Astrocyte of the cerebellum (primary cell): ENCODE measurements around the gene FSTL4.

Source experiments
- DNase-seq: peaks from one replicate; pipeline ENCODE4 v3.0.0-alpha.2; 2011; ENCODE audit warnings: low read depth
- H3K4me3 ChIP-seq: 2 replicates; pipeline ENCODE4 v1.5.1; 2011; ENCODE audit warnings: mild to moderate bottlenecking, low read depth, low read length, moderate library complexity
- in situ Hi-C: cut with HindIII; loops from 2 replicates; pipeline ENCODE4 v1.10.0; 2017; ENCODE audit warnings: low sequenced_read_pairs
- TF ChIP-seq, protein P1 (sequence below): IDR thresholded peaks from 2 replicates; pipeline ENCODE4 v1.5.1; 2012; ENCODE audit warnings: low read length, low read depth, moderate library complexity, mild to moderate bottlenecking; ENCODE audit errors: missing control alignments

Gene FSTL4

GRCh38 chr5:133613184-133613583, 843 bp upstream of the FSTL4 start:
- in situ Hi-C loops, result no loop called here
- TF ChIP-seq, protein P1, sequence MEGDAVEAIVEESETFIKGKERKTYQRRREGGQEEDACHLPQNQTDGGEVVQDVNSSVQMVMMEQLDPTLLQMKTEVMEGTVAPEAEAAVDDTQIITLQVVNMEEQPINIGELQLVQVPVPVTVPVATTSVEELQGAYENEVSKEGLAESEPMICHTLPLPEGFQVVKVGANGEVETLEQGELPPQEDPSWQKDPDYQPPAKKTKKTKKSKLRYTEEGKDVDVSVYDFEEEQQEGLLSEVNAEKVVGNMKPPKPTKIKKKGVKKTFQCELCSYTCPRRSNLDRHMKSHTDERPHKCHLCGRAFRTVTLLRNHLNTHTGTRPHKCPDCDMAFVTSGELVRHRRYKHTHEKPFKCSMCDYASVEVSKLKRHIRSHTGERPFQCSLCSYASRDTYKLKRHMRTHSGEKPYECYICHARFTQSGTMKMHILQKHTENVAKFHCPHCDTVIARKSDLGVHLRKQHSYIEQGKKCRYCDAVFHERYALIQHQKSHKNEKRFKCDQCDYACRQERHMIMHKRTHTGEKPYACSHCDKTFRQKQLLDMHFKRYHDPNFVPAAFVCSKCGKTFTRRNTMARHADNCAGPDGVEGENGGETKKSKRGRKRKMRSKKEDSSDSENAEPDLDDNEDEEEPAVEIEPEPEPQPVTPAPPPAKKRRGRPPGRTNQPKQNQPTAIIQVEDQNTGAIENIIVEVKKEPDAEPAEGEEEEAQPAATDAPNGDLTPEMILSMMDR, result no peak
- H3K4me3 ChIP-seq, result no peak overlapping the region
- no peak for DNase-seq

- in situ Hi-C loops, result no loop called here
- H3K4me3 ChIP-seq, result no peak overlapping the region
- DNase-seq, result no peak
- TF ChIP-seq, protein P1, result no peak
Observed at GRCh38 chr5:133611357-133612248, 738 bp downstream of the FSTL4 start.

GRCh38 chr5:133610489-133611356, 1.6 kb downstream of the FSTL4 start:
- H3K4me3 ChIP-seq, result no peak overlapping the region
- TF ChIP-seq, protein P1, result peak; percentile 46
- in situ Hi-C loops, result no loop called here
- no peak for DNase-seq

- DNase-seq, result no peak
Observed at GRCh38 chr5:133607451-133607850, 4.9 kb downstream of the FSTL4 start.

GRCh38 chr5:133606835-133607234, 5.5 kb downstream of the FSTL4 start:
- DNase-seq, result no peak
- in situ Hi-C loops, result no loop called here
- TF ChIP-seq, protein P1, result no peak
- no peak overlapping the region for H3K4me3 ChIP-seq

More at GRCh38 chr5:133607451-133607850, 4.9 kb downstream of the FSTL4 start:
- in situ Hi-C loops, result no loop called here
- TF ChIP-seq, protein P1, result no peak
- no peak overlapping the region for H3K4me3 ChIP-seq

DNA sequence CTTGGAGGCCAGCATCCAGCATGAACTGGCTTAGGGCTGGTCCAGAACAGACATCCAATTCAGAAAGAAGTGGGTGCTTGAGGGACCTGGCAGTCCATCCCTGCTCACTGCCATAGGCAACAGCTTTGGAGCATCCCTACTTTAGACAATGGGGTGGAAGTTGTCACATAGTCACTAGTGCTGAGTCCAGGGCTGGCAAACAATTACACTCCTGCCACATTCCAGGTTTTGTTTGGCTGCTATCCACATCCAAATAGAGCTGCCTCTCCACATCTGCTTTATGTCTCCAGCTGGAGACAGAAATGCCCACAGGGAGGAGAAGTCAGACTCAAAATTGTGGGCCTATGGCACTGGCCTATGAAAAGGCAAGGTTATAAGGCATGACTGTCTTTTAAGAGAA, 7.0 kb downstream of the FSTL4 start:
- TF ChIP-seq, protein P1, result no peak
- H3K4me3 ChIP-seq, result no peak overlapping the region
- no peak for DNase-seq
- in situ Hi-C loops, result no loop called here
